SK-N-SH (cell line): ENCODE results near the gene SLIT1. TPM values are rescaled to one million over a fixed set of nuclear protein-coding genes. Genes with fewer than 3 reads are reported as not detected.

Experiments
- CTCF ChIA-PET: fragments of 300-600, 350-600 bp; formaldehyde crosslinking; extraction: SDS; loops from one replicate; lab custom pipeline; 2021; lab: Yijun Ruan, JAX
- POLR2A ChIA-PET: fragments of 350-600 bp; sonication (Branson Sonifier 250); formaldehyde crosslinking; extraction: SDS; loops from one replicate; lab custom pipeline; 2020; ENCODE audit warnings: antibody characterized with exemption, inconsistent platforms; lab: Yijun Ruan, JAX
- DNase-seq: peaks from one replicate; pipeline ENCODE4 v3.0.0; 2012
- H2AFZ ChIP-seq: fragments of 200-600 bp; sonication (generic); 2 replicates; pipeline ENCODE4 v1.8.1; 2016; ENCODE audit warnings: antibody characterized with exemption, mild to moderate bottlenecking, low read depth
- H3F3A ChIP-seq: fragments of 200-600 bp; sonication (generic); replicated peaks from 2 replicates; pipeline ENCODE3; 2016; ENCODE audit warnings: antibody characterized with exemption, mild to moderate bottlenecking; ENCODE audit not compliant: insufficient read depth
- H3K27ac ChIP-seq, 2 experiments: fragments of 200-500 bp in 1 of 2; fragments of 200-600 bp in 1 of 2; sonication (Bioruptor generic) in 1 of 2; sonication (generic), shearing (Covaris generic) in 1 of 2; 2 replicates each; pipeline versions ENCODE4 v1.5.1 to v1.6.1; 2014 to 2016; ENCODE audit warnings: low read depth in 2 of 2, inconsistent platforms in 1 of 2, low read length in 1 of 2, mild to moderate bottlenecking in 1 of 2, mixed read lengths in 1 of 2
- H3K27me3 ChIP-seq: fragments of 200-600 bp; sonication (generic), shearing (Covaris generic); 2 replicates; pipeline ENCODE4 v1.6.1; 2016; ENCODE audit warnings: mixed run types; ENCODE audit not compliant: insufficient read depth
- H3K36me3 ChIP-seq, 2 experiments: fragments of 200-500 bp in 1 of 2; fragments of 200-600 bp in 1 of 2; sonication (Bioruptor generic) in 1 of 2; sonication (generic) in 1 of 2; replicated peaks in 1 of 2; 2 replicates each; pipeline versions ENCODE3 to v1.5.1; 2014 to 2016; ENCODE audit warnings: low read length in 1 of 2, mild to moderate bottlenecking in 1 of 2; ENCODE audit not compliant: insufficient read depth in 2 of 2, control insufficient read depth in 1 of 2
- H3K4me1 ChIP-seq, 2 experiments: fragments of 200-500 bp in 1 of 2; fragments of 200-600 bp in 1 of 2; sonication (Bioruptor generic) in 1 of 2; sonication (generic), shearing (Covaris generic) in 1 of 2; 2 replicates each; pipeline versions ENCODE4 v1.5.1 to v1.6.1; 2014 to 2016; ENCODE audit warnings: low read depth in 1 of 2, low read length in 1 of 2, mixed run types in 1 of 2; ENCODE audit not compliant: insufficient read depth in 2 of 2, control insufficient read depth in 1 of 2
- H3K4me2 ChIP-seq: fragments of 200-600 bp; sonication (generic), shearing (Covaris generic); 2 replicates; pipeline ENCODE4 v1.6.1; 2017; ENCODE audit warnings: mixed run types
- H3K4me3 ChIP-seq, 2 experiments: fragments of 200-500 bp in 1 of 2; fragments of 200-600 bp in 1 of 2; sonication (Bioruptor generic) in 1 of 2; sonication (generic), shearing (Covaris generic) in 1 of 2; 2 replicates each; pipeline versions ENCODE4 v1.5.1 to v1.8.1; 2014 to 2016; ENCODE audit warnings: low read depth in 2 of 2, inconsistent platforms in 1 of 2, low read length in 1 of 2, mild to moderate bottlenecking in 1 of 2, mixed read lengths in 1 of 2, moderate library complexity in 1 of 2
- H3K79me2 ChIP-seq: fragments of 200-600 bp; sonication (generic); 2 replicates; pipeline ENCODE4 v1.8.1; 2017; ENCODE audit warnings: mild to moderate bottlenecking; ENCODE audit not compliant: insufficient read depth
- H3K9ac ChIP-seq: fragments of 200-600 bp; sonication (generic); 2 replicates; pipeline ENCODE4 v1.6.1; 2017; ENCODE audit warnings: mixed run types
- H3K9me2 ChIP-seq: fragments of 200-600 bp; sonication (generic); 2 replicates; pipeline ENCODE4 v1.6.1; 2017; ENCODE audit warnings: mixed run types
- H3K9me3 ChIP-seq: fragments of 200-600 bp; sonication (generic); 2 replicates; pipeline ENCODE4 v1.6.1; 2017; ENCODE audit warnings: mixed run types, mild to moderate bottlenecking, moderate library complexity
- H4K20me1 ChIP-seq: fragments of 200-600 bp; sonication (generic); 2 replicates; pipeline ENCODE4 v1.6.1; 2017; ENCODE audit warnings: mild to moderate bottlenecking, mixed run types; ENCODE audit not compliant: insufficient read depth
- CTCF ChIP-seq: fragments of 200-600 bp; sonication (generic); IDR thresholded peaks from 2 replicates; pipeline ENCODE4 v1.6.1; 2017; ENCODE audit warnings: antibody characterized with exemption, mild to moderate bottlenecking, moderate library complexity
- GATA2 ChIP-seq: sonication (generic); formaldehyde crosslinking; IDR thresholded peaks from 2 replicates; pipeline ENCODE4 v1.5.0; 2020; ENCODE audit warnings: mild to moderate bottlenecking, missing genetic modification reagents
- IRF3 ChIP-seq: fragments of 150-350 bp; IDR thresholded peaks from 2 replicates; pipeline ENCODE4 v1.6.1; 2016; ENCODE audit warnings: mild to moderate bottlenecking, low read depth, low read length
- MAX ChIP-seq: IDR thresholded peaks from 2 replicates; pipeline ENCODE4 v1.4.0; 2012; ENCODE audit warnings: low read depth
- MEF2A ChIP-seq: IDR thresholded peaks from 2 replicates; pipeline ENCODE4 v1.4.0; 2012; ENCODE audit warnings: low read depth, borderline replicate concordance
- TAF1 ChIP-seq: IDR thresholded peaks from 2 replicates; pipeline ENCODE4 v1.6.1; 2012; ENCODE audit warnings: low read depth, mild to moderate bottlenecking, low read length, moderate library complexity, borderline replicate concordance
- TCF12 ChIP-seq: IDR thresholded peaks from 2 replicates; pipeline ENCODE4 v1.4.0; 2012
- TEAD4 ChIP-seq: IDR thresholded peaks from 2 replicates; pipeline ENCODE4 v1.4.0; 2012; ENCODE audit warnings: mild to moderate bottlenecking, borderline replicate concordance; ENCODE audit not compliant: insufficient read depth
- USF2 ChIP-seq: fragments of 150-350 bp; IDR thresholded peaks from 2 replicates; pipeline ENCODE4 v1.6.1; 2017; ENCODE audit warnings: antibody characterized with exemption, low read length, low read depth, borderline replicate concordance
- ZBTB33 ChIP-seq: IDR thresholded peaks from 2 replicates; pipeline ENCODE4 v1.4.0; 2012; ENCODE audit warnings: low read depth, borderline replicate concordance
- WGBS: methylation state at CpG from one replicate; pipeline ENCODE4 v1.1.6; 2017; ENCODE audit warnings: low lambda C conversion rate; 5-methylcytosine and 5-hydroxymethylcytosine counted together
- polyA plus RNA-seq, 3 experiments: library from polyadenylated mRNA; depleted of rRNA; stranded (reverse); fragments of >200 nt; gene quantifications; 2 replicates each; pipeline ENCODE4 v1.2.3, GENCODE V29; 2012

The SLIT1 gene
- polyA plus RNA-seq, 1 of the 3 experiments (the other 2 are of a cell fraction): 0.05 TPM

- TF ChIP-seq GATA2 (CRISPR knock-in tag) (no peak), ZBTB33 (no peak)
Observed at GRCh38 chr10:96988426-96988825, 197.3 kb downstream of the SLIT1 start (continued).

- TF ChIP-seq MEF2A (no peak), TAF1 (no peak), TCF12 (no peak), CTCF (no peak), IRF3 (no peak), TEAD4 (no peak), USF2 (no peak), MAX (no peak)
- Histone ChIP-seq H3F3A (peaks cover 21% of the 10 kb centered on the region), H2AFZ (no peak overlapping the region), H3K36me3 (no peaks in the 10 kb centered on the region), H3K4me1 (peaks cover 2 to 26% of the 10 kb centered on the region in 2 experiments), H3K9me2 (no peaks in the 10 kb centered on the region), H3K4me3 (no peak overlapping the region), H3K9me3 (no peaks in the 10 kb centered on the region), H3K27ac (0 out of 4 replicates have a peak overlapping the region, but pooled peaks of 1 of the 2 experiments have one; percentile 20), H3K79me2 (no peaks in the 10 kb centered on the region), H3K4me2 (no peak overlapping the region), H3K27me3 (no peaks in the 10 kb centered on the region), H3K9ac (no peak overlapping the region), H4K20me1 (no peaks in the 10 kb centered on the region)
- CTCF ChIA-PET: no interaction called here
- DNase-seq: no peak
- 81% methylated on average over 3 of the region's 3 CpGs for WGBS
- POLR2A ChIA-PET: no interaction called here
Observed at GRCh38 chr10:96987842-96988175, 197.9 kb downstream of the SLIT1 start.
